ENCODE data around the gene SLAMF8. TPM values are rescaled to one million over a fixed set of nuclear protein-coding genes. Genes with fewer than 3 reads are reported as not detected.
A peak's percentile ranks its signal among the peaks of the same experiment; 100 is the strongest.

SLAMF8 gene
- total and polyA plus RNA-seq, 12 donors = 0.30 to 24.4 (median 0.99) TPM

DNA sequence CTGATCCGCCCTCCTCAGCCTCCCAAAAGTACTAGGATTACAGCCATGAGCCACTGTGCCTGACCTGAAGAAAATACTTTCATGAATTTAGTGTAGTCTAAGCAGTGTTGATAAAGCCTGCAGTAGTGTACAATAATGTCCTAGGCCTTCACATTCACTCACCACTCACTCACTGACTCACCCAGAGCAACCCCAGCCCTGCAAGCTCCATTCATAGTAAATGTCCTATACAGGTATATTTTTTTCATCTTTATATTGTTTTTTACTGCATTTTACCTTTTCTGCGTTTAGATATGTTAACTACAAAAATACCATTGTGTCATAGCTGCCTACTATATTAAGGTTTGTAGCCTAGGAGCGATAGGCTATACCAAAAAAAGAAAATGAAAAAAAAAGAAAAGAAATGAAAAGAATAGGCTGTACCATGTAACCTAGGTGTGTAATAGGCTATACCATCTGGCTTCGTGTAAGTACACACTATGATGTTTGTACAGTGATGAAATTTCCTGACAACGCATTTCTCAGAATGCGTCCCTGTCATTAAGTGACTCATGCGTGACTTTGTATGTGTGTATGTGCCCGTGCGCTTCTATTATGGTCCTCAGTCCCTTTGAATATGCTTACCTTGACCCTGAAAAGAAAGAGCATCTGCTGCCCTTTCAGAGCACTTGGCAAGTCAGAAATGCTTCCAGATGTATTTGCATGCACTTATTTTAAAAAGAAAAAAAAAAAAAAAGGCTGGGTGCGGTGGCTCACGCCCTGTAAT, 9.2 kb upstream of the SLAMF8 start:
- no peak overlapping the region for H3K4me3 ChIP-seq
- peaks cover 0 to 15% (median 5%) of the 10 kb centered on the region in 7 donors for H3K27me3 ChIP-seq
- H3K9me3 ChIP-seq = no peaks in the 10 kb centered on the region
- WGBS, 2 donors = 87 to 92% methylated on average over 11 of the region's 11 CpGs
- no peak overlapping the region for H3K27ac ChIP-seq
- intact Hi-C loops (cut with DNase I) = no loop called here
- no peaks in the 10 kb centered on the region for H3K36me3 ChIP-seq
- H3K4me1 ChIP-seq = no peaks in the 10 kb centered on the region
- ATAC-seq (no peak), DNase-seq (no peak)
- TF ChIP-seq, protein P1, sequence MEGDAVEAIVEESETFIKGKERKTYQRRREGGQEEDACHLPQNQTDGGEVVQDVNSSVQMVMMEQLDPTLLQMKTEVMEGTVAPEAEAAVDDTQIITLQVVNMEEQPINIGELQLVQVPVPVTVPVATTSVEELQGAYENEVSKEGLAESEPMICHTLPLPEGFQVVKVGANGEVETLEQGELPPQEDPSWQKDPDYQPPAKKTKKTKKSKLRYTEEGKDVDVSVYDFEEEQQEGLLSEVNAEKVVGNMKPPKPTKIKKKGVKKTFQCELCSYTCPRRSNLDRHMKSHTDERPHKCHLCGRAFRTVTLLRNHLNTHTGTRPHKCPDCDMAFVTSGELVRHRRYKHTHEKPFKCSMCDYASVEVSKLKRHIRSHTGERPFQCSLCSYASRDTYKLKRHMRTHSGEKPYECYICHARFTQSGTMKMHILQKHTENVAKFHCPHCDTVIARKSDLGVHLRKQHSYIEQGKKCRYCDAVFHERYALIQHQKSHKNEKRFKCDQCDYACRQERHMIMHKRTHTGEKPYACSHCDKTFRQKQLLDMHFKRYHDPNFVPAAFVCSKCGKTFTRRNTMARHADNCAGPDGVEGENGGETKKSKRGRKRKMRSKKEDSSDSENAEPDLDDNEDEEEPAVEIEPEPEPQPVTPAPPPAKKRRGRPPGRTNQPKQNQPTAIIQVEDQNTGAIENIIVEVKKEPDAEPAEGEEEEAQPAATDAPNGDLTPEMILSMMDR (IDR thresholded peaks at IDR 0.05) = no peak

DNA sequence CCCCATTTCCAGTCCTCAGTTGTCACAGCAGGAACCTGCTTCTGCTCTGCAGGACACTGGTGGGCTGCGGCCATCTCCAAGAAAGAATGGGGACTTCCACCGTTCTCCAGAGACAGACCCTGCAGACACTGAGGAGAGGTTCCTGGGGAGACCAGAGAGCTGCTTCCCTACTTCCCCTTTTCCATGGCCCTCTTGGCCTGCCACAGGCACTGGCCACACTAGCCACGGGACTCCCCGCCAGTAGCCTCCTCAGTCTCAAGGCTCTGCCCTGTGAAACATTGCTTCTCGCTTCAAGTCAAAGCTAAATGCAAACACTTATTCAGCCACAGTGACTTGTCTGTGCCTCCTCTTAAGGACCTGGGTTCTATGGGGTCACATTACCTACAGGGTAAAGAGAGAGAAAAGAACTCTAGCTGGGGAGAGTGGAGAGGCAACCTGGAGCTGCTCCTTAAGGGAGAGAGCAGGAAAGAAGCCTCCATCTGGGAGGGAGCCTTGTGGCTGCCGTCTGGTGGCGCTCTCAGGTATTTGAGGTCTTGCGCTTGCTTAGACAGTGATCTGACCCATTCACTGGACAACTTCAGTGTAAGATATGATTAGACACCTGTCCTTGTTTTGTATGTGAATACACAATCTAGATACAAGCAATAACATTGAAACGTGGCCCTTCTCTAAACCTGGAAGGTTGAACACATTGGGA, 5.4 kb upstream of the SLAMF8 start:
- ATAC-seq = peak in 4 of 8 donors; percentile 33 to 79 (median 54)
- H3K27ac ChIP-seq = no peak overlapping the region
- no peaks in the 10 kb centered on the region for H3K36me3 ChIP-seq
- no peak overlapping the region for H3K4me3 ChIP-seq
- peaks cover 0 to 29% (median 0%) of the 10 kb centered on the region in 9 donors for H3K4me1 ChIP-seq
- peaks cover 0 to 30% (median 13%) of the 10 kb centered on the region in 7 donors for H3K27me3 ChIP-seq
- 51 to 76% methylated on average over 9 of the region's 9 CpGs for WGBS, 2 donors
- DNase-seq = no peak
- TF ChIP-seq, protein P1 (IDR thresholded peaks at IDR 0.05) = no peak
- H3K9me3 ChIP-seq = no peaks in the 10 kb centered on the region
- intact Hi-C loops (cut with DNase I) = loop anchor here in 1 of 10 donors (5.0 kb wide), 1 partner anchor 51 kb away; no protein-coding TSS in a partner anchor

DNA sequence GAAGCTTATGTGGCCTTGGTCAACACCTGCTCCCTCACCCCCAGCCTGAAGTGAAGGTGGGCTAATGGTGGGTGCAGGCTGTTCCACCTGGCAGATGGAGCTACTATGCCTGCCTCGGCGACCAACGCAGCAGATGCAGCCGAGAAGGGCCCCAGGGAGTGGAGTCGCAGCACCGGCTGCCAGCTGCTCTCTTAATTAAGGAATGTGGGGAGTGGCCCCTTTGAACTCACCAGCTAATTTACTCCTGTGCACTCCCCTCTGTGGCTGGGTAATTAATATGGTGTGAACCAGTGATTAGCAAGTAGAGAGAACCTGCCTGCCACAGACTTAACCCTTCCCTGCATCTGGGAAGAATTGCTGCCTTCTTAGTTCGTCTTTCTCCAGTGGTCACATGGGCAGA, 3.3 kb upstream of the SLAMF8 start:
- H3K4me1 ChIP-seq = peaks cover 0 to 49% (median 0%) of the 10 kb centered on the region in 9 donors
- intact Hi-C loops (cut with DNase I) = loop anchor here in 1 of 10 donors (5.0 kb wide), 1 partner anchor 49 kb away; no protein-coding TSS in a partner anchor
- ATAC-seq (no peak), DNase-seq (no peak)
- no peaks in the 10 kb centered on the region for H3K9me3 ChIP-seq
- WGBS, 2 donors = 15 to 27% methylated on average over 7 of the region's 7 CpGs
- no peak overlapping the region for H3K27ac ChIP-seq
- TF ChIP-seq, protein P1 (IDR thresholded peaks at IDR 0.05) = no peak
- peaks cover 0 to 30% (median 13%) of the 10 kb centered on the region in 7 donors for H3K27me3 ChIP-seq
- H3K36me3 ChIP-seq = no peaks in the 10 kb centered on the region
- H3K4me3 ChIP-seq = no peak overlapping the region

DNA sequence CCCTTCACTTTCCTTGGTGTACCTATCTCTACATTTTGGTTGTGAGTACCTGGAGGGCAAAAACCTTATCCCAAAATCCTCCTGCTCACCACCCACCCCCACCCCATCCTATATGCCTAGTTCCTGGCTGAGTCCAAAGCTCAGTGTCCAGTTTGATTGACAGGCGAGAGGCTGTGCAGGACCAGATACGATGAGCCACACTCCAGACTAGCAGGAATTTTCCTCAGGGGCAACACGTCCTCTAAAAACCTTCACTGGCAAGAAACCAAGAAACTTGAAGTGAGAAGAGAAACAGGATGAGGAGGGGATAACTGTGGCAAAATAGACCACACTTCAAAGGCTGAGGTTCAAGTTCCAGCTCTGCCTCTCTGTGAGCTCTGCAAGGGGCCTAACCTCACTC, 1.1 kb upstream of the SLAMF8 start:
- peak overlapping the region in 1 of 10 donors; percentile 85 for H3K27ac ChIP-seq
- 67 to 71% methylated on average over 3 of the region's 3 CpGs for WGBS, 2 donors

More for the DNA sequence above, 1.1 kb upstream of the SLAMF8 start:
- H3K9me3 ChIP-seq = no peaks in the 10 kb centered on the region
- peaks cover 0 to 70% (median 0%) of the 10 kb centered on the region in 9 donors for H3K4me1 ChIP-seq
- intact Hi-C loops (cut with DNase I) = no loop called here
- peaks cover 0 to 30% (median 13%) of the 10 kb centered on the region in 7 donors for H3K27me3 ChIP-seq
- DNase-seq (no peak), ATAC-seq (no peak)
- H3K36me3 ChIP-seq = peaks cover 0 to 8% (median 0%) of the 10 kb centered on the region in 9 donors
- H3K4me3 ChIP-seq = peak overlapping the region in 1 of 10 donors; percentile 18
- TF ChIP-seq, protein P1 (IDR thresholded peaks at IDR 0.05) = no peak
